CD4-positive, alpha-beta T cell treated with Interleukin-17A for 4 hours (primary cell): ENCODE measurements around the gene GPD1.
"Not testable (repeated sequence)": the region's sequence is repeated elsewhere in the genome, so short reads cannot be mapped to it uniquely, and the experiment has no call there.

ENCODE experiments used
- DNase-seq: peaks from one replicate; pipeline ENCODE4 v3.0.0-alpha.2; 2020; ENCODE audit warnings: mixed read lengths

Gene GPD1

GRCh38 chr12:50132505-50133135 is 28.8 kb downstream of the GPD1 start:
- no peak for DNase-seq

- DNase-seq, result no peak
These were observed 39.2 kb downstream of the GPD1 start for GRCh38 chr12:50142993-50143392.

GRCh38 chr12:50145439-50145838 is 41.6 kb downstream of the GPD1 start:
- DNase-seq, result no peak

GRCh38 chr12:50147281-50147680 is 43.5 kb downstream of the GPD1 start:
- DNase-seq, result no peak

- DNase-seq, result not testable (repeated sequence)
These were observed 44.2 kb downstream of the GPD1 start for GRCh38 chr12:50148011-50148410.

GRCh38 chr12:50149311-50149710 is 45.5 kb downstream of the GPD1 start:
- DNase-seq, result no peak

- DNase-seq, result no peak
These were observed 47.4 kb downstream of the GPD1 start for GRCh38 chr12:50151047-50151687.

GRCh38 chr12:50154947-50155346 is 51.1 kb downstream of the GPD1 start:
- not testable (repeated sequence) for DNase-seq

- no peak for DNase-seq
These were observed 52.8 kb downstream of the GPD1 start for GRCh38 chr12:50156641-50157040.

GRCh38 chr12:50157259-50157658 is 53.5 kb downstream of the GPD1 start:
- no peak for DNase-seq

- no peak for DNase-seq
These were observed 56.8 kb downstream of the GPD1 start for GRCh38 chr12:50160643-50161042.
